Activated T-cell treated with anti-CD3 and anti-CD28 coated beads, Interleukin-2, amount 50 U/mL, for 24 hours (primary cell): Measurements from ENCODE around the gene OR52M1.

Source experiments
- DNase-seq: peaks from one replicate; pipeline ENCODE4 v3.0.0-alpha.2; 2020
- H3K27ac Mint-ChIP-seq: 2 replicates; pipeline ENCODE4 v1.8.0; 2020; ENCODE audit warnings: mild to moderate bottlenecking, mixed read lengths
- H3K27me3 Mint-ChIP-seq: 2 replicates; pipeline ENCODE4 v1.8.0; 2020; ENCODE audit warnings: mixed read lengths
- H3K36me3 Mint-ChIP-seq: 2 replicates; pipeline ENCODE4 v1.8.0; 2020; ENCODE audit warnings: low read depth, mixed read lengths
- H3K4me1 Mint-ChIP-seq: 2 replicates; pipeline ENCODE4 v1.8.0; 2020; ENCODE audit warnings: low read depth, mixed read lengths
- H3K4me3 Mint-ChIP-seq: 2 replicates; pipeline ENCODE4 v1.8.0; 2020; ENCODE audit warnings: mild to moderate bottlenecking, moderate library complexity, mixed read lengths
- H3K9me3 Mint-ChIP-seq: 2 replicates; pipeline ENCODE4 v1.8.0; 2020; ENCODE audit warnings: mixed read lengths

OR52M1 gene

DNA sequence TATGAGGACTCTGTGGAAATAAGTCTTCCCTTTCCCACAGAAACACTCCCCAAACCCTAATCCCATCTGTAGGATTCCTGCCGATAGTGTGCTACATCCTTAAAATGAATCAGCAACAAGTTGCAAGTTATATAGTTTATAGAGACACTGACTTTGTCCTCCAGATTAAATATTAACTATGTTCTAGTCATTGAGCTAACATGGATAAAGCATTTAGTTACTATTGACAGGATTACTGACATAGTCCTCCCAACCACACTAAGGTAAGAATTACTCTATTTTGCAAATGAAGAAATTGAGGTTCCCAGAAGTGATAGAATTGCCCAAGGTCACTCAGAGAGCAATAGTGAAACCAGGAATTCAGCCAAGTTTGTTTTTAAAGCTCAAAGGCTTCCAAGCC lies 1.9 kb downstream of the OR52M1 start:
- Mint-ChIP-seq H3K4me1 (no peaks in the 10 kb centered on the region), H3K36me3 (no peaks in the 10 kb centered on the region), H3K9me3 (no peaks in the 10 kb centered on the region), H3K27ac (no peak overlapping the region), H3K4me3 (no peak overlapping the region), H3K27me3 (peaks cover 25% of the 10 kb centered on the region)
- no peak for DNase-seq

DNA sequence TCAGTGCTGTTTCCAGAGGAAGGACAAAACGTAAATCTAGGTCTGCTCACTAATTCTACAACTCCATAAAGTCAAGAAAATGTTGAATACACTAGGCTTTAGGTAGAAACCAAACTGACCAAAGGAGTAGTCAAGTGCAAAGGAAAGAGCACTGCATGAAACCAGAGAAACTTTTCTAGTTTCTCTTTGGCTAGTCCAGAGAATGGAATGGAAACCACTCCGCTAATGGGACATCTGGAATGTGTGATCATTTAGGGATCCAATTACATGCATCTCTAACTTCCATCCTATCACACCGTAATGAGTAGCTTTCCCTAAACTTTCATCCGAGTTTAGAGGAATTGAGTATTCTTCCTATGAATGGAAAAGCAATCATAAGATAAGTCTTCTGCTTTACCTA lies 2.4 kb downstream of the OR52M1 start:
- no peaks in the 10 kb centered on the region for H3K4me1 Mint-ChIP-seq
- no peak overlapping the region for H3K4me3 Mint-ChIP-seq
- no peak for DNase-seq
- peaks cover 27% of the 10 kb centered on the region for H3K27me3 Mint-ChIP-seq
- H3K36me3 Mint-ChIP-seq: no peaks in the 10 kb centered on the region
- H3K9me3 Mint-ChIP-seq: no peaks in the 10 kb centered on the region
- no peak overlapping the region for H3K27ac Mint-ChIP-seq

DNA sequence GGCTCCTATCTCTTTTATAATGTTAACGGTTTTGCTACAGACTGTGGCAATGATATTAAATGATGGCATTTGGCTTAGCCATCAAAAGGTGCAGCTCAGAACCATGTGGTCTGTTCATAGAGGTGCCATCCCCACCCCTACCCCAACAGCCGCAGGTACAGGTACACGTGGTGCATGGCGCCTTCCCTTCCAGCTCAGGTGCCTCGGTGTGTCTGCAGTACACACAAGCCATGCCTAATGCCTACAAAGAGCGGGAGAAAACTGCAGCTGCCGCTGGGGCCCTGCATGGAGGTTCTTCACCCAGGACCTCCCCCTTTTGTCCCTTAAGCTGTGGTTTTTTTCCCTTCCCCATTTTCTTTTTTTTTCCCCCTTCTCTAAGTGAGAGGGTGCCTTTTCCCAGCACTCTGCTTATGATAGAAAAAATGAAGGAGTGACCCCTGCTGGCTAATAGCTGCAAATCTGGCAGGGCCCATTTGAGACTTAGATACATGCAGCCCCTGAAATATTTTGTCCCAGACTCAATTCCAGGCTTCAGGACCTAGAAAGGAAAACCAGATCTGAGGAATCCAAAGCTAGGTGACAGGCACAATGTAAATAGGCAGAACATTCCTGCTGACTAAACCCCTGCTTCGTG lies 6.5 kb downstream of the OR52M1 start:
- DNase-seq: no peak
- Mint-ChIP-seq H3K36me3 (no peaks in the 10 kb centered on the region), H3K4me3 (no peak overlapping the region), H3K9me3 (no peaks in the 10 kb centered on the region), H3K27ac (no peak overlapping the region), H3K4me1 (no peaks in the 10 kb centered on the region), H3K27me3 (peaks cover 38% of the 10 kb centered on the region)

DNA sequence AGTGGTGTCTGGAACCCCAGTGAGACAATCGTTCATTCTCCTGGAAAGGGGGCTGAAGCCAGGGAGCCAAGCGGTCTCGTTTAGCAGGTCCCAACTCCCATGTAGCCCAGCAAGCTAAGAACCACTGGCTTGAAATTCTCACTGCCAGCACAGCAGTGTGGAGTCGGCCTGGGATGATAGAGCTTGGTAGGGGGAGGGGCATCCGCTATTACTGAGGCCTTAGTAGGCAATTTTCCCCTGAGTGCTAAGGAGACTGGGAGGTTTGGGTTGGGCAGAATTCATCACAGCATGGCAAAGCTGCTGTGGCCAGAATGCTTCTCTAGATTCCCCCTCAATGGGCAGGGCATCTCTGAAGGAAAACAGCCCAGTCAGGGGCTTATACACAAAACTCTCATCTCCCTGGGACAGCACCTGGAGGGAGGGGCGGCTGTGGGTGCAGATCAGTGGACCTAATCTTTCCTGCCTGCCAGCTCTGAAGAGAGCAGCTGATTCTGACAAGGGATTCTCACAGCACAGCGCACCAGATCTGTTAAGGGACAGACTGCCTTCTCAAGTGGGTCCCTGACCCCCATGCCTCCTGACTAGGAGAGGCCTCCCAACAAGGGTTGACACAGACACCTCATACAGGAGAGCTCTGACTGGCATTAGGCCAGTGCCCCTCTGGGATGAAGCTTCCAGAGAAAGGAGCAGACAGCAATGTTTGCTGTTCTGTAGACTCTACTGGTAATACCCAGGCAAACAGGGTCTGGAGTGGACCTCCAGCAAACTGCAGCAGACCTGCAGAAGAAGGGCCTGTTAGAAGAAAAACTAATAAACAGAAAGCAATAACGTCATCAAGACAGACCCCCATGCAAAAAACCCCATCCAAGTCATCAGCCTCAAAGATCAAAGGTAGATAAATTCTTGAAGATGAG lies 14.8 kb downstream of the OR52M1 start:
- Mint-ChIP-seq H3K36me3 (no peaks in the 10 kb centered on the region), H3K9me3 (peaks cover 6% of the 10 kb centered on the region), H3K4me1 (no peaks in the 10 kb centered on the region), H3K4me3 (no peak overlapping the region), H3K27ac (no peak overlapping the region), H3K27me3 (peaks cover 34% of the 10 kb centered on the region)
- DNase-seq: no peak

DNA sequence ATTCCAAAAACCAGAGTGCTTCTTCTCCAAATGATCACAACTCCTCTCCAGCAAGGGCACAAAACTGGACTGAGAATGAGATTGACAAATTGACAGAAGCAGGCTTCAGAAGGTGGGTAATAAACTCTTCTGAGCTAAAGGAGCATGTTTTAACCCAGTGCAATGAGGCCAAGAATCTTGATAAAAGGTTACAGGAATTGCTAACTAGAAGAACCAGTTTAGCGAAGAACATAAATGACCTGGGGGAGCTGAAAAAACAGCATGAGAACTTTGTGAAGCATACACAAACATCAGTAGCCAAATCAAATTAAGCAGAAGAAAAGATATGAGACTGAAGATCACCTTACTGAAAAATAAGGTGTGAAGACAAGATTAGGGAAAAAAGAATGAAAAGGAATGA lies 15.5 kb downstream of the OR52M1 start:
- no peak overlapping the region for H3K4me3 Mint-ChIP-seq
- H3K4me1 Mint-ChIP-seq: no peaks in the 10 kb centered on the region
- DNase-seq: no peak
- H3K27ac Mint-ChIP-seq: no peak overlapping the region
- H3K36me3 Mint-ChIP-seq: no peaks in the 10 kb centered on the region
- H3K27me3 Mint-ChIP-seq: peaks cover 30% of the 10 kb centered on the region
- H3K9me3 Mint-ChIP-seq: peaks cover 6% of the 10 kb centered on the region

DNA sequence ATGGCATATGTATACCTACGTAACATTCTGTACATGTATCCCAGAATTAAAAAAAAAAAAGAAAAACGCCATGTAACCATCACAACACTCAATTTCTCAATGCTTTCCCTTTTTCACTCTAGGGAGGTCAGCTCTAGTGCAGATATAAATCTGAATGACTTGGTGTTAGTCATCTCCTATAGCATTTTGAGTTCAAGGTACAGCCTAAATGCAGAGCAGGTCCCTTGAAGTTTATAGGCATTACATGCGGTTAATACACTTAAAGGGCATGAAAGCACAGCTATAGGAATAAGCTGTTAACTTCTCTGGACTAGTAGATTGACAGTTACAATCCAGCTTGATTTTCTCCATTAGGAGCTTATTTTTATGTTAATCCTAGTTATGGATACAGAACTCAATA lies 20.4 kb downstream of the OR52M1 start:
- no peak for DNase-seq
- H3K27me3 Mint-ChIP-seq: peaks cover 22% of the 10 kb centered on the region
- no peak overlapping the region for H3K27ac Mint-ChIP-seq
- peaks cover 6% of the 10 kb centered on the region for H3K9me3 Mint-ChIP-seq
- H3K4me3 Mint-ChIP-seq: no peak overlapping the region
- no peaks in the 10 kb centered on the region for H3K36me3 Mint-ChIP-seq
- no peaks in the 10 kb centered on the region for H3K4me1 Mint-ChIP-seq

DNA sequence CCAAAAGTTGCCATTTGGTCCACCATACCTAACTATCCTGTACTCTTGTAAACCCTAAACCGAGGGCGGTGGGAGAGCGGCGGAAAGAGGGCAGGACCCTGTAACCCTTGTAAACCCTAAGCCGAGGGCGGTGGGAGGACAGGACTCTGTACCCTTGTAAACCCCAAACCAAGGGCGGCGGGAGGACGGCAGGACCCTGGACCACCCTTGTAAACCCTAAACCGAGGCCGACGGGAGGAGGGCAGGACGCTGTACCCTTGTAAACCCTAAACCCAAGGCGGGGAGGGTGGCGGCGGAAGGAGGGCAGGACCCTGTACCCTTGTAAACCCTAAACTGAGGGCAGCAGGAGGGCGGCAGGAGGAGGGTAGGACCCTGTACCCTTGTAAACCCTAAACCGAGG lies 24.1 kb downstream of the OR52M1 start:
- peaks cover 9% of the 10 kb centered on the region for H3K27me3 Mint-ChIP-seq
- no peak overlapping the region for H3K27ac Mint-ChIP-seq
- no peaks in the 10 kb centered on the region for H3K4me1 Mint-ChIP-seq
- H3K36me3 Mint-ChIP-seq: no peaks in the 10 kb centered on the region
- no peak for DNase-seq
- no peak overlapping the region for H3K4me3 Mint-ChIP-seq
- peaks cover 2% of the 10 kb centered on the region for H3K9me3 Mint-ChIP-seq

DNA sequence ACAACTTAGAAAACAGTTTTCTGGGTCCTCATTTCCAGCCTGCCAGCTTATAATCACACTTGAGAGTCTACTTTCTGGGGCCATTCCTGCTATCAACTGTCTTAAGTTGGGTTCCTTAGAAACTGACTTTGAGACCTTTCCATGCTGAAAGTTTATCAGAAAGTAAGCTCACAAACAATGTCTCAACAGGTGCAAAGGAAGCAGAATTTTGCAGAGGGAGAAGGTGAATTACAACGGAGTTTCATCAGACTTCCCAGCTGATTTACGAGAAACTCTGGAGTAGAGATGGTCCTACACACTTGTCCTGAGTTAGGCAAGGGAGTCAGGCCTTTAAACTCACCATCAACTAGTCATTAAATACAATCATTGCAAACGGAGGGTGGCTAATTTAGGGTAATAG lies 31.9 kb downstream of the OR52M1 start:
- Mint-ChIP-seq H3K36me3 (no peaks in the 10 kb centered on the region), H3K9me3 (no peaks in the 10 kb centered on the region), H3K4me3 (no peak overlapping the region), H3K27ac (no peak overlapping the region), H3K27me3 (peaks cover 33% of the 10 kb centered on the region), H3K4me1 (peaks cover 5% of the 10 kb centered on the region)
- no peak for DNase-seq

DNA sequence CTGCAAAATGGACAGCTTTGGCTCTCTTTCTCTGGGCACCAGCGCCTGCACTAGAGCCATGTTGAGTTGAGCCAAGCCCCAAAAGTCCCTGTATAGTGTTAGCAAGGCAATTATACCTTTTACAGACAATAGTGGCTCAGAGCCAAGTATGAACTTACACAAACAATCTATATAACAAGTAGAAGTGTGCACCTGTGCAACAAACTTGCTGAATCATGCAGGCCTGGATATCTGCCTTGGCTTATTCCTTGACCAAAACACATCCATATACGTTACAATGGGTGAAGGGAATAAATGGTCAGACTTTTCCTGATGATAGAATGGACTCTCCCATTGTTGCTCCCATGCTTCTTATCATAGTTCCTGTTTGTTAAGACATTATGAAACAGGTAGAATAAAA lies 32.8 kb downstream of the OR52M1 start:
- Mint-ChIP-seq H3K4me1 (peaks cover 5% of the 10 kb centered on the region), H3K36me3 (no peaks in the 10 kb centered on the region), H3K4me3 (no peak overlapping the region), H3K27me3 (peaks cover 36% of the 10 kb centered on the region), H3K27ac (no peak overlapping the region), H3K9me3 (no peaks in the 10 kb centered on the region)
- DNase-seq: no peak

DNA sequence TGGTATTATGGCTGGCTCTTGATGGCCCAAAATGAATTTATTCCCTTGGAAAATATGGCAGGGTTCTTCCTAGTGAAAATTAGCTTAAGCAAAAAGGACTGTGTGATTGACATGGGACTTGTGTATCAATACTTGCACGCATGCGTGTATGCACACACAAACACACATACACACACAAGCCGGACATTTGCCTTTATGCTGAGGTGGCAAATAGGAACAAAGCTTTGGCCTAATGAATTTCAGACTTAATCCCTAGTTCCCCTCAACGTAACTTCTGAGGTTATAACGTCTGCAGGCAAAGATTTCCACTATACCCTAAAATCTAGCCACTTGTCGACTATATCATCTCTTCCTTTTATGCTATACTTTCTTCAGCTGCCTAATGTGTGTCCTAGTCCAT lies 33.6 kb downstream of the OR52M1 start:
- no peaks in the 10 kb centered on the region for H3K36me3 Mint-ChIP-seq
- H3K9me3 Mint-ChIP-seq: no peaks in the 10 kb centered on the region
- H3K4me3 Mint-ChIP-seq: no peak overlapping the region
- H3K27ac Mint-ChIP-seq: no peak overlapping the region
- H3K4me1 Mint-ChIP-seq: peaks cover 5% of the 10 kb centered on the region
- no peak for DNase-seq
- H3K27me3 Mint-ChIP-seq: peaks cover 41% of the 10 kb centered on the region

DNA sequence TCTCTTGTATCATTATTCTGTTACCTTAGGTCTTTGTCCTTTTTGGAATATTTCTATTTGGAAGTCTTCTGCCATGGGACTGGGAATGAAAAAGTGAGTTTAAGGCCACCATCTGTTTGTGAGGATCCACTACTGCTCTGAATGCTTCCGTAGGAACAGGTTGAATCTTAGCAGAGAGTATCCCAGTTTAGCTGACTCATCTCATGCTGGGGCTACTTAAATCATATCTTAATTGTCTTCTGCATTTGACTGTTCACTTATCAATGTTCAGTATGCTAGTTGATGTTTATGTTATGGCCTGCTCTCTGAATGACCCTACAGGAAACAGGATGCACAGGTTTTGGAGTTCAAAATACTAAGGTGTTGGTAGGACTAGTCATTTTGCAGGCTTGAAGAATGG lies 35.1 kb downstream of the OR52M1 start:
- Mint-ChIP-seq H3K4me3 (no peak overlapping the region), H3K36me3 (no peaks in the 10 kb centered on the region), H3K27ac (no peak overlapping the region), H3K27me3 (peaks cover 51% of the 10 kb centered on the region), H3K9me3 (no peaks in the 10 kb centered on the region), H3K4me1 (peaks cover 5% of the 10 kb centered on the region)
- DNase-seq: no peak

DNA sequence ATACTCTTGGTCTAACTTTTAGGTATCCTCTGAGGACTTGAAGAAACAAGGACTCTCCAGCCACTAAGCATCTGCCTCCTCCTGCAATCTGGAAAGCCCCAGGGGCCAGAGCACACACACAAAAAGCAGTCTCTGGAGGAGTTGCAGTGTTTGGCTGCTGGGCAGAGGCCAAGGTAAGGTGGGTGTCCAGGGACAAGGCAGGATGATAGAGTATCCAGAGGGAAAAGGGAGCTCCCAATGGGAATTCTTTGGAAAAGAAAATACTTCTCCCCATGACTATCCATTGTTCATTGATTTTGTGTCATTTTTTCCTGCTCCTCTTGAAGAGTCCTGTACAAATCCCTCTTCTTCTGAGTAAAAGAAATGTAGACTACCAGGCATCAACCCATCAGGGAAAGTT lies 36.5 kb downstream of the OR52M1 start, which contains the start of gene OR52I2:
Gene OR52I2, plus strand, starts transcription at position 301 of the 400 bp plus-strand sequence.
- Mint-ChIP-seq H3K9me3 (no peaks in the 10 kb centered on the region), H3K4me3 (no peak within 1 kb of the TSS), H3K36me3 (no peaks in the 10 kb centered on the region), H3K27ac (no peak within 1 kb of the TSS), H3K4me1 (no peaks in the 10 kb centered on the region), H3K27me3 (peaks cover 49% of the 10 kb centered on the region)
- DNase-seq: no peak

DNA sequence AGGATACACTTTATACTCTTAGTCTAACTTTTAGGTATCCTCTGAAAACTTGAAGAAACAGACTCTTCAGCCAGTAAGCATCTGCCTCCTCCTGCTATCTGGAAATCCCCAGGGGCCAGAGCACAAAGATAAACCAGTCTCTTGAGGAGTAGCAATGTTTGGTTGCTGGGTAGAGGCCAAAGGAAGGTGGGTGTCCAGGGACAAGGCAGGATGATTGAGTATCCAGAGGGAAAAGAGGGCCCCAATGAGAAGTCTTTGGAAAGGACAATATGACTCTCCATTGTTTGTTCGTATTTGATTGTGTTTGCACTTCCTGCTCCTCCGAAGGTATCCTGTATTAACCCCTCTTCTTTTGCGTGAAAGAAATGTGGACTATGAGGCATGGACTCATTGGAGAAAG lies 44.0 kb downstream of the OR52M1 start:
- Mint-ChIP-seq H3K36me3 (no peaks in the 10 kb centered on the region), H3K27ac (no peak overlapping the region), H3K4me3 (no peak overlapping the region), H3K27me3 (peaks cover 15% of the 10 kb centered on the region), H3K9me3 (no peaks in the 10 kb centered on the region), H3K4me1 (no peaks in the 10 kb centered on the region)
- DNase-seq: no peak

DNA sequence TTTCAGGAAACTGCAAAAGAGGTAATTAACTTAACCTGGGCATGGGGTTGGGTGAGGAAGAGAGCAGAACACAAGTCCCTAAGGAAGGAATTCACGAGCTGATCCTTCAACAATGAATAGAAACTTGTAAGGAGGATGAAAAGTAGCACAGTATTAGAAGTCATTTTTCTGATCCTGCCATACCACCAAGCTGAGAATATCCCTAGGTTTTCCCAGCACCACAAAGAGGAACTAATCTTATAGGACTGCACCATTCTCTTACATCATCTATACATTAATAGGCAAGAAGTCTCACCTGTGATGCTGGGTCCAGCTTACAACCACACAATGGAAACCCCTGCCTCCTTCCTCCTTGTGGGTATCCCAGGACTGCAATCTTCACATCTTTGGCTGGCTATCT lies 48.7 kb downstream of the OR52M1 start, which contains the start of gene OR52I1:
Gene OR52I1, plus strand, starts transcription at position 301 of the 400 bp plus-strand sequence. Its CDS starts 0 bp downstream, at position 301.
- H3K9me3 Mint-ChIP-seq: no peaks in the 10 kb centered on the region
- no peak for DNase-seq
- no peak within 1 kb of the TSS for H3K27ac Mint-ChIP-seq
- no peaks in the 10 kb centered on the region for H3K27me3 Mint-ChIP-seq
- peaks cover 30% of the 10 kb centered on the region for H3K36me3 Mint-ChIP-seq
- no peak within 1 kb of the TSS for H3K4me3 Mint-ChIP-seq
- no peaks in the 10 kb centered on the region for H3K4me1 Mint-ChIP-seq
